Measurements from ENCODE around the gene CBX2. TPM values are rescaled to one million over a fixed set of nuclear protein-coding genes. Genes with fewer than 3 reads are reported as not detected.

CBX2 gene
- total RNA-seq, 1 experiment from 2014 or later = 28.3 TPM

GRCh38 chr17:79811011-79811867 lies 33.3 kb downstream of the CBX2 start:
- peak overlapping the region; percentile 82 for H2AFZ ChIP-seq (ENCODE audit: low read depth, low read length, poor library complexity, severe bottlenecking)
- intact Hi-C loops (cut with micrococcal nuclease) = loop anchor here (2.0 kb wide), 1 partner anchor 28 kb away; the partner anchor contains the start of gene CBX4
- ATAC-seq (peak; percentile 59), DNase-seq (ENCODE audit: low read depth, low spot score) (peak; percentile 50)
- CTCF ChIA-PET = interaction anchor here (0.9 to 3.9 kb wide), 19 partner anchors 8 to 197 kb away, joined by 3 to 24 read pairs (median 5); partner anchors contain the start of genes CBX4 and CBX8
- H3K9ac ChIP-seq (ENCODE audit: low read length) = peak overlapping the region; percentile 29
- H3K9me2 ChIP-seq (ENCODE audit: insufficient read depth) = no peaks in the 10 kb centered on the region
- H3K36me3 ChIP-seq (ENCODE audit: control insufficient read depth in 1 of 2, insufficient read depth in 2 of 2, low read length in 2 of 2) = no peaks in the 10 kb centered on the region
- H3K4me1 ChIP-seq (ENCODE audit: control insufficient read depth in 1 of 2, insufficient read depth in 2 of 2, low read length in 2 of 2) = peaks cover 25 to 44% of the 10 kb centered on the region in 2 experiments
- no peaks in the 10 kb centered on the region for H3K79me2 ChIP-seq (ENCODE audit: insufficient read depth, low read length)
- H4K20me1 ChIP-seq (ENCODE audit: insufficient read depth) = no peaks in the 10 kb centered on the region
- BruUV-seq (replicated peaks) = no TSS peak
- H3K4me2 ChIP-seq (ENCODE audit: low read length) = peak overlapping the region; percentile 88
- peak overlapping the region; percentile 34 to 53 for H3K4me3 ChIP-seq (replicated peaks in 1 of 2; ENCODE audit: low read depth in 1 of 2, low read length in 2 of 2)
- RAD21 ChIA-PET (ENCODE audit: low non-redundant PET in 1 of 2, low total read pairs in 2 of 2, uncharacterized antibody in 2 of 2, unreplicated experiment in 2 of 2) = interaction anchor here (0.5 to 1.3 kb wide), 3 partner anchors 14 to 164 kb away, joined by 3 to 8 read pairs (median 4); partner anchors contain the start of genes CBX4 (in 1 of the 2) and CBX8 (in 1 of the 2)
- peaks cover 6% of the 10 kb centered on the region; the same call in 1 of the 2 replicates for H3K27me3 ChIP-seq (ENCODE audit: insufficient read depth, low read length)
- POLR2A ChIA-PET = interaction anchor here (1.0 to 1.8 kb wide), 5 partner anchors 10 to 198 kb away, joined by 3 to 17 read pairs (median 5); partner anchors contain the start of gene CBX4
- no peaks in the 10 kb centered on the region for H3K9me3 ChIP-seq (ENCODE audit: control insufficient read depth in 1 of 2, insufficient read depth in 1 of 2, low read depth in 1 of 2, low read length in 2 of 2)
- peak overlapping the region; percentile 21; the same call in 1 of the 2 replicates for H3K27ac ChIP-seq (ENCODE audit: low read depth, low read length)
- TF ChIP-seq RAD21 (IDR thresholded peaks at IDR 0.05; ENCODE audit: low read depth) (peak; percentile 70), TCF7L2 (IDR thresholded peaks at IDR 0.05; ENCODE audit: borderline replicate concordance, extremely low read depth, insufficient read depth, insufficient read length) (peak; percentile 63), JUND (IDR thresholded peaks at IDR 0.05) (no peak), POLR2A (IDR thresholded peaks at IDR 0.05; ENCODE audit: borderline replicate concordance, extremely low read depth, insufficient read depth, insufficient read length) (no peak), SIN3A (IDR thresholded peaks at IDR 0.05; ENCODE audit: low read depth) (no peak), ZFX (IDR thresholded peaks at IDR 0.05) (no peak), YY1 (IDR thresholded peaks at IDR 0.05; ENCODE audit: extremely low read depth, insufficient replicate concordance, low read depth, low read length) (no peak), EZH2 (IDR thresholded peaks at IDR 0.05) (no peak), FOSL1 (IDR thresholded peaks at IDR 0.05; ENCODE audit: low read depth) (no peak), ZNF274 (IDR thresholded peaks at IDR 0.05; ENCODE audit: low read depth, low read length) (no peak), CEBPB (IDR thresholded peaks at IDR 0.05; ENCODE audit: low read depth) (no peak), SRF (IDR thresholded peaks at IDR 0.05; ENCODE audit: low read depth) (no peak; the same call in 1 of the 2 replicates), SP1 (IDR thresholded peaks at IDR 0.05; ENCODE audit: low read depth) (no peak), POLR2AphosphoS5 (IDR thresholded peaks at IDR 0.05; ENCODE audit: low read depth, low read length) (0 out of 2 replicates have a peak, but pooled peaks have one; percentile 15), EZH2phosphoT487 (IDR thresholded peaks at IDR 0.05; ENCODE audit: borderline replicate concordance) (no peak), REST (IDR thresholded peaks at IDR 0.05; ENCODE audit: low read depth) (no peak), EGR1 (IDR thresholded peaks at IDR 0.05; ENCODE audit: low read depth) (peak; percentile 92)
- TF ChIP-seq, protein P1, sequence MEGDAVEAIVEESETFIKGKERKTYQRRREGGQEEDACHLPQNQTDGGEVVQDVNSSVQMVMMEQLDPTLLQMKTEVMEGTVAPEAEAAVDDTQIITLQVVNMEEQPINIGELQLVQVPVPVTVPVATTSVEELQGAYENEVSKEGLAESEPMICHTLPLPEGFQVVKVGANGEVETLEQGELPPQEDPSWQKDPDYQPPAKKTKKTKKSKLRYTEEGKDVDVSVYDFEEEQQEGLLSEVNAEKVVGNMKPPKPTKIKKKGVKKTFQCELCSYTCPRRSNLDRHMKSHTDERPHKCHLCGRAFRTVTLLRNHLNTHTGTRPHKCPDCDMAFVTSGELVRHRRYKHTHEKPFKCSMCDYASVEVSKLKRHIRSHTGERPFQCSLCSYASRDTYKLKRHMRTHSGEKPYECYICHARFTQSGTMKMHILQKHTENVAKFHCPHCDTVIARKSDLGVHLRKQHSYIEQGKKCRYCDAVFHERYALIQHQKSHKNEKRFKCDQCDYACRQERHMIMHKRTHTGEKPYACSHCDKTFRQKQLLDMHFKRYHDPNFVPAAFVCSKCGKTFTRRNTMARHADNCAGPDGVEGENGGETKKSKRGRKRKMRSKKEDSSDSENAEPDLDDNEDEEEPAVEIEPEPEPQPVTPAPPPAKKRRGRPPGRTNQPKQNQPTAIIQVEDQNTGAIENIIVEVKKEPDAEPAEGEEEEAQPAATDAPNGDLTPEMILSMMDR (IDR thresholded peaks at IDR 0.05 in 2 of 3, conservative IDR thresholded peaks at IDR 0.05 in 1 of 3; ENCODE audit: borderline replicate concordance in 1 of 3, insufficient read depth in 1 of 3, low read depth in 2 of 3, low read length in 2 of 3) = peak; percentile 72 to 97 (median 78)
- TF ChIP-seq, protein P2, sequence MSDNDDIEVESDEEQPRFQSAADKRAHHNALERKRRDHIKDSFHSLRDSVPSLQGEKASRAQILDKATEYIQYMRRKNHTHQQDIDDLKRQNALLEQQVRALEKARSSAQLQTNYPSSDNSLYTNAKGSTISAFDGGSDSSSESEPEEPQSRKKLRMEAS (IDR thresholded peaks at IDR 0.05) = no peak; the same call in 1 of the 2 replicates
